Endothelial cell of hepatic sinusoid (primary cell): ENCODE measurements around the gene PHACTR4.
"Not testable (repeated sequence)": the region's sequence is repeated elsewhere in the genome, so short reads cannot be mapped to it uniquely, and the experiment has no call there.

ENCODE experiments used
- in situ Hi-C: cut with HindIII; loops from 2 replicates; pipeline ENCODE4 v1.10.0; 2017; ENCODE audit warnings: low sequenced_read_pairs

The PHACTR4 gene

GRCh38 chr1:28370239-28371009 is 884 bp downstream of the PHACTR4 start:
- in situ Hi-C loops: no loop called here

- in situ Hi-C loops: no loop called here
Measured at GRCh38 chr1:28371010-28371377, 1.5 kb downstream of the PHACTR4 start.

GRCh38 chr1:28373450-28373849 is 3.9 kb downstream of the PHACTR4 start:
- in situ Hi-C loops: not testable (repeated sequence)

GRCh38 chr1:28374297-28374696 is 4.8 kb downstream of the PHACTR4 start:
- in situ Hi-C loops: no loop called here

- in situ Hi-C loops: not testable (repeated sequence)
Measured at GRCh38 chr1:28375598-28375997, 6.1 kb downstream of the PHACTR4 start.

- in situ Hi-C loops: not testable (repeated sequence)
Measured at GRCh38 chr1:28376195-28376594, 6.7 kb downstream of the PHACTR4 start.

- in situ Hi-C loops: no loop called here
Measured at GRCh38 chr1:28378906-28379305, 9.4 kb downstream of the PHACTR4 start.

- in situ Hi-C loops: no loop called here
Measured at GRCh38 chr1:28380394-28380793, 10.9 kb downstream of the PHACTR4 start.

GRCh38 chr1:28383785-28384184 is 14.2 kb downstream of the PHACTR4 start:
- in situ Hi-C loops: not testable (repeated sequence)

- in situ Hi-C loops: no loop called here
Measured at GRCh38 chr1:28392027-28392652, 22.6 kb downstream of the PHACTR4 start.

- in situ Hi-C loops: no loop called here
Measured at GRCh38 chr1:28394136-28394535, 24.6 kb downstream of the PHACTR4 start.

- in situ Hi-C loops: no loop called here
Measured at GRCh38 chr1:28395181-28395580, 25.6 kb downstream of the PHACTR4 start.

- in situ Hi-C loops: no loop called here
Measured at GRCh38 chr1:28401760-28402159, 32.2 kb downstream of the PHACTR4 start.

GRCh38 chr1:28409090-28409489 is 39.5 kb downstream of the PHACTR4 start:
- in situ Hi-C loops: no loop called here

GRCh38 chr1:28411656-28412055 is 42.1 kb downstream of the PHACTR4 start:
- in situ Hi-C loops: no loop called here

GRCh38 chr1:28412731-28413130 is 43.2 kb downstream of the PHACTR4 start:
- in situ Hi-C loops: no loop called here

- in situ Hi-C loops: loop anchor here (5.0 kb wide), 1 partner anchor 186 kb away; no protein-coding TSS in a partner anchor
Measured at GRCh38 chr1:28416509-28417194, 47.1 kb downstream of the PHACTR4 start.

- in situ Hi-C loops: loop anchor here (5.0 kb wide), 1 partner anchor 185 kb away; no protein-coding TSS in a partner anchor
Measured at GRCh38 chr1:28417441-28417922, 47.9 kb downstream of the PHACTR4 start.

GRCh38 chr1:28417926-28418637 is 48.5 kb downstream of the PHACTR4 start:
- in situ Hi-C loops: loop anchor here (5.0 kb wide), 1 partner anchor 184 kb away; no protein-coding TSS in a partner anchor

GRCh38 chr1:28421744-28422143 is 52.2 kb downstream of the PHACTR4 start:
- in situ Hi-C loops: no loop called here

- in situ Hi-C loops: loop anchor here (5.0 kb wide), 1 partner anchor 35 kb away; no protein-coding TSS in a partner anchor
Measured at GRCh38 chr1:28426831-28427230, 57.3 kb downstream of the PHACTR4 start.
